Right lung (tissue), 5 donors: ENCODE measurements around the gene PMVK. TPM values are rescaled to one million over a fixed set of nuclear protein-coding genes. Genes with fewer than 3 reads are reported as not detected.
A peak's percentile ranks its signal among the peaks of the same experiment; 100 is the strongest.

ENCODE experiments used
- DNase-seq, 2 donors: peaks; one replicate each; pipeline ENCODE4 v3.0.0-alpha.2; 2013
- polyA plus RNA-seq, 5 donors: library from polyadenylated mRNA; unstranded; fragments of 120-200 nt; gene quantifications; one replicate each; pipeline versions ENCODE4 v1.2.1 to v1.2.3, GENCODE V29; 2013; ENCODE audit warnings: inconsistent platforms in 1 of 5, low replicate concordance in 1 of 5; ENCODE audit not compliant: insufficient read length in 5 of 5, insufficient read depth in 1 of 5

PMVK gene
- polyA plus RNA-seq, 5 donors: 26.2 to 39.4 (median 29.5) TPM

- no peak for DNase-seq
Observed at GRCh38 chr1:154952664-154953063, 16.1 kb upstream of the PMVK start.

GRCh38 chr1:154951901-154952657 is 15.6 kb upstream of the PMVK start:
- DNase-seq: no peak

- DNase-seq: no peak
Observed at GRCh38 chr1:154948079-154948478, 11.6 kb upstream of the PMVK start.

- DNase-seq: no peak
Observed at GRCh38 chr1:154945962-154946850, 9.7 kb upstream of the PMVK start.

- DNase-seq: no peak
Observed at GRCh38 chr1:154945160-154945961, 8.8 kb upstream of the PMVK start.

- DNase-seq: no peak
Observed at GRCh38 chr1:154944401-154945159, 8.1 kb upstream of the PMVK start.

GRCh38 chr1:154943649-154944400 is 7.3 kb upstream of the PMVK start:
- DNase-seq: no peak

GRCh38 chr1:154941333-154942013 is 5.0 kb upstream of the PMVK start:
- DNase-seq: no peak

GRCh38 chr1:154940651-154941194 is 4.2 kb upstream of the PMVK start:
- DNase-seq: no peak

- DNase-seq: no peak
Observed at GRCh38 chr1:154940213-154940560, 3.7 kb upstream of the PMVK start.

- DNase-seq: no peak
Observed at GRCh38 chr1:154938604-154939399, 2.3 kb upstream of the PMVK start.

GRCh38 chr1:154937988-154938386 is 1.5 kb upstream of the PMVK start:
- DNase-seq: no peak

- DNase-seq: peak; percentile 97 to 98
Observed at GRCh38 chr1:154937085-154937987, 817 bp upstream of the PMVK start.

- no peak for DNase-seq
Observed at GRCh38 chr1:154935749-154936554, 567 bp downstream of the PMVK start.

- DNase-seq: no peak
Observed at GRCh38 chr1:154934358-154934948, 2.1 kb downstream of the PMVK start.

GRCh38 chr1:154931940-154932487 is 4.5 kb downstream of the PMVK start:
- no peak for DNase-seq
